H1 (cell line): Measurements from ENCODE around the gene TXNRD3. TPM values are rescaled to one million over a fixed set of nuclear protein-coding genes. Genes with fewer than 3 reads are reported as not detected.

Experiments used
- CTCF ChIA-PET: fragments of 300-600 bp; sonication (Branson Sonifier 250); formaldehyde crosslinking; loops from one replicate; lab custom pipeline; 2021; ENCODE audit not compliant: partially characterized antibody; lab: Charles Lee
- POLR2A ChIA-PET: fragments of 300-600 bp; sonication (Branson Sonifier 250); formaldehyde crosslinking; loops from one replicate; lab custom pipeline; 2021; ENCODE audit warnings: inconsistent platforms; ENCODE audit not compliant: partially characterized antibody; lab: Charles Lee
- DNase-seq, 2 experiments: peaks; one replicate each; pipeline versions ENCODE4 v3.0.0 to v3.0.0-alpha.2; 2010 to 2022; ENCODE audit warnings: low spot score in 2 of 2, low read depth in 1 of 2, mixed read lengths in 1 of 2
- FAIRE-seq: peaks from 2 replicates; lab custom pipeline; 2011; peaks lifted over from hg19 to GRCh38; lab: Jason Lieb, UNC
- H2AFZ ChIP-seq: 2 replicates; pipeline ENCODE4 v1.8.1; 2012; ENCODE audit warnings: low read length, inconsistent platforms
- H2AK5ac ChIP-seq: 2 replicates; pipeline ENCODE4 v1.6.1; 2013; ENCODE audit warnings: low read depth, low read length
- H2BK120ac ChIP-seq: replicated peaks from 2 replicates; pipeline ENCODE3; 2013; ENCODE audit warnings: low read depth, low read length, inconsistent platforms
- H2BK12ac ChIP-seq: 2 replicates; pipeline ENCODE4 v1.6.1; 2013; ENCODE audit warnings: low read depth, low read length
- H2BK15ac ChIP-seq: 2 replicates; pipeline ENCODE4 v1.6.1; 2013; ENCODE audit warnings: low read length
- H2BK20ac ChIP-seq: 2 replicates; pipeline ENCODE4 v1.6.1; 2013; ENCODE audit warnings: low read length
- H2BK5ac ChIP-seq: 2 replicates; pipeline ENCODE4 v1.6.1; 2013; ENCODE audit warnings: low read depth, low read length
- H3K14ac ChIP-seq: 2 replicates; pipeline ENCODE4 v1.6.1; 2013; ENCODE audit warnings: inconsistent platforms; ENCODE audit not compliant: insufficient read length
- H3K18ac ChIP-seq: 2 replicates; pipeline ENCODE4 v1.6.1; 2013; ENCODE audit warnings: low read length; ENCODE audit errors: extremely low read depth
- H3K23ac ChIP-seq: 2 replicates; pipeline ENCODE4 v1.6.1; 2013; ENCODE audit warnings: inconsistent platforms; ENCODE audit not compliant: insufficient read length
- H3K23me2 ChIP-seq: 2 replicates; pipeline ENCODE4 v1.6.1; 2013; ENCODE audit warnings: low read depth, low read length
- H3K27ac ChIP-seq: 2 replicates; pipeline ENCODE4 v1.6.1; 2011; ENCODE audit warnings: low read depth, low read length, inconsistent platforms
- H3K27me3 ChIP-seq, 4 experiments: replicated peaks in 1 of 4; 1 replicate in 1 of 4; 2 replicates in 3 of 4; pipeline versions ENCODE4 v1.6.1 to v1.8.1; 2011 to 2013; ENCODE audit warnings: low read length in 3 of 4, mild to moderate bottlenecking in 3 of 4, inconsistent platforms in 2 of 4, mixed read lengths in 2 of 4, moderate library complexity in 1 of 4; ENCODE audit not compliant: control insufficient read depth in 3 of 4, insufficient read depth in 3 of 4; ENCODE audit errors: extremely low read depth in 1 of 4
- H3K36me3 ChIP-seq, 4 experiments: 2 replicates each; pipeline versions ENCODE4 v1.6.1 to v1.8.1; 2011 to 2013; ENCODE audit warnings: mild to moderate bottlenecking in 4 of 4, low read length in 3 of 4, moderate library complexity in 2 of 4, control low read depth in 1 of 4, inconsistent platforms in 1 of 4; ENCODE audit not compliant: insufficient read depth in 4 of 4, control insufficient read depth in 2 of 4
- H3K4ac ChIP-seq: replicated peaks from 2 replicates; pipeline ENCODE3; 2013; ENCODE audit warnings: low read length, low read depth, mixed read lengths, inconsistent platforms; ENCODE audit not compliant: insufficient read length
- H3K4me1 ChIP-seq, 4 experiments: replicated peaks in 1 of 4; 1 replicate in 1 of 4; 2 replicates in 3 of 4; pipeline versions ENCODE4 v1.6.1 to v1.8.1; 2011 to 2013; ENCODE audit warnings: low read length in 3 of 4, inconsistent platforms in 2 of 4, mixed read lengths in 1 of 4; ENCODE audit not compliant: insufficient read depth in 4 of 4, control insufficient read depth in 3 of 4
- H3K4me2 ChIP-seq, 2 experiments: 2 replicates each; pipeline versions ENCODE4 v1.6.1 to v1.8.1; 2011 to 2013; ENCODE audit warnings: low read depth in 2 of 2, low read length in 2 of 2, control low read depth in 1 of 2, inconsistent platforms in 1 of 2, mild to moderate bottlenecking in 1 of 2; ENCODE audit not compliant: insufficient read depth in 1 of 2
- H3K4me3 ChIP-seq, 4 experiments: fragments of 200-600, 300-600 bp in 1 of 4; sonication (generic), shearing (Covaris generic), sonication (Bioruptor Twin) in 1 of 4; 2 replicates each; pipeline versions ENCODE4 v1.5.1 to v1.8.1; 2011 to 2016; ENCODE audit warnings: low read length in 4 of 4, low read depth in 3 of 4, control low read depth in 2 of 4, inconsistent platforms in 2 of 4, mild to moderate bottlenecking in 2 of 4, mixed read lengths in 1 of 4, moderate library complexity in 1 of 4; ENCODE audit not compliant: insufficient read depth in 2 of 4; ENCODE audit errors: extremely low read depth in 1 of 4
- H3K56ac ChIP-seq: replicated peaks from 2 replicates; pipeline ENCODE3; 2013; ENCODE audit warnings: low read depth, mild to moderate bottlenecking, mixed read lengths, low read length, inconsistent platforms; ENCODE audit not compliant: insufficient read length
- H3K79me1 ChIP-seq: 2 replicates; pipeline ENCODE4 v1.6.1; 2013; ENCODE audit warnings: low read depth, low read length, control low read depth
- H3K79me2 ChIP-seq, 2 experiments: 2 replicates each; pipeline versions ENCODE4 v1.6.1 to v1.8.1; 2012 to 2013; ENCODE audit warnings: low read length in 2 of 2, mild to moderate bottlenecking in 2 of 2, inconsistent platforms in 1 of 2; ENCODE audit not compliant: insufficient read depth in 2 of 2, control insufficient read depth in 1 of 2
- H3K9ac ChIP-seq, 4 experiments: replicated peaks in 1 of 4; 1 replicate in 1 of 4; 2 replicates in 3 of 4; pipeline versions ENCODE4 v1.6.1 to v1.8.1; 2011 to 2013; ENCODE audit warnings: low read depth in 3 of 4, low read length in 3 of 4, control low read depth in 2 of 4, mild to moderate bottlenecking in 2 of 4, moderate library complexity in 2 of 4, inconsistent platforms in 1 of 4; ENCODE audit errors: extremely low read depth in 1 of 4
- H3K9me3 ChIP-seq, 2 experiments: 2 replicates each; pipeline versions ENCODE4 v1.6.1 to v1.8.1; 2012 to 2013; ENCODE audit warnings: mild to moderate bottlenecking in 2 of 2, moderate library complexity in 2 of 2, control low read depth in 1 of 2, inconsistent platforms in 1 of 2, low read depth in 1 of 2, low read length in 1 of 2, mixed read lengths in 1 of 2; ENCODE audit not compliant: insufficient read depth in 2 of 2
- H4K20me1 ChIP-seq, 2 experiments: replicated peaks in 1 of 2; 2 replicates each; pipeline versions ENCODE3 to v1.8.1; 2011 to 2013; ENCODE audit warnings: inconsistent platforms in 2 of 2, low read length in 2 of 2, mild to moderate bottlenecking in 1 of 2; ENCODE audit not compliant: insufficient read depth in 2 of 2, control insufficient read depth in 1 of 2
- H4K5ac ChIP-seq: 2 replicates; pipeline ENCODE4 v1.6.1; 2013; ENCODE audit warnings: low read length, low read depth, mixed read lengths, inconsistent platforms; ENCODE audit not compliant: insufficient read length
- H4K8ac ChIP-seq: 2 replicates; pipeline ENCODE4 v1.8.0; 2013; ENCODE audit warnings: mild to moderate bottlenecking, moderate library complexity, low read length, inconsistent platforms; ENCODE audit not compliant: insufficient read depth; ENCODE audit errors: extremely low read depth
- H4K91ac ChIP-seq: replicated peaks from 2 replicates; pipeline ENCODE3; 2013; ENCODE audit warnings: low read length, mixed read lengths, inconsistent platforms; ENCODE audit not compliant: insufficient read length
- CBX5 ChIP-seq: fragments of 300-800, 300-1000 bp; sonication (generic); IDR thresholded peaks from 2 replicates; pipeline ENCODE4 v1.7.1; 2016; ENCODE audit warnings: antibody characterized with exemption, low read length, low read depth
- CREB1 ChIP-seq: IDR thresholded peaks from 2 replicates; pipeline ENCODE4 v1.6.1; 2012; ENCODE audit warnings: inconsistent platforms
- MAFK ChIP-seq: IDR thresholded peaks from 2 replicates; pipeline ENCODE4 v1.6.1; 2012; ENCODE audit warnings: low read depth, mild to moderate bottlenecking, improper control_type of control experiment, low read length
- TAF1 ChIP-seq: IDR thresholded peaks from 2 replicates; pipeline ENCODE4 v1.6.1; 2011; ENCODE audit warnings: mild to moderate bottlenecking, low read depth, low read length
- WGBS, 2 experiments: shearing (Covaris generic) in 1 of 2; methylation state at CpG; one replicate each; pipeline versions ENCODE4 v1.1.6 to v1.1.7; 2013 to 2015; ENCODE audit warnings: low lambda C conversion rate in 2 of 2, mixed read lengths in 2 of 2, inconsistent platforms in 1 of 2, low coverage in 1 of 2, missing lambda C conversion rate in 1 of 2; ENCODE audit not compliant: insufficient replicate concordance in 2 of 2, insufficient coverage in 1 of 2, insufficient read length in 1 of 2; ENCODE audit errors: extremely low coverage in 1 of 2, missing lambda C conversion rate in 1 of 2; 5-methylcytosine and 5-hydroxymethylcytosine counted together
- polyA plus RNA-seq, 7 experiments: library from polyadenylated mRNA; depleted of rRNA in 3 of 7; stranded (reverse) in 5 of 7; unstranded in 2 of 7; fragments of >200 nt in 5 of 7; fragments of 200-250 nt in 2 of 7; gene quantifications; 1 replicate in 5 of 7; 2 replicates in 1 of 7; 4 replicates in 1 of 7; pipeline versions ENCODE4 v1.2.1 to v1.2.3, GENCODE V29; 2011 to 2013; ENCODE audit warnings: missing spikeins in 2 of 7, mixed read lengths in 2 of 7
- total RNA-seq: library from RNA; stranded (reverse); fragmentation: NEBNext Ultra II Directional; extraction: Animal tissue kit (Norgen Biotek cat#: 25700); gene quantifications from 2 replicates; pipeline ENCODE4 v1.2.1, GENCODE V29; 2021
- TF ChIP-seq, protein P1 (sequence below): IDR thresholded peaks from 2 replicates; pipeline ENCODE4 v1.6.1; 2012; ENCODE audit warnings: low read length, inconsistent platforms
- TF ChIP-seq, protein P2 (sequence below): IDR thresholded peaks from 2 replicates; pipeline ENCODE4 v1.6.1; 2011; ENCODE audit warnings: low read length, improper control_type of control experiment

TXNRD3 gene
- total and polyA plus RNA-seq, 2 of the 8 experiments (the other 6 are each of a cell fraction or from before 2014, with no cell fraction given): 3.4 to 4.3 TPM

DNA sequence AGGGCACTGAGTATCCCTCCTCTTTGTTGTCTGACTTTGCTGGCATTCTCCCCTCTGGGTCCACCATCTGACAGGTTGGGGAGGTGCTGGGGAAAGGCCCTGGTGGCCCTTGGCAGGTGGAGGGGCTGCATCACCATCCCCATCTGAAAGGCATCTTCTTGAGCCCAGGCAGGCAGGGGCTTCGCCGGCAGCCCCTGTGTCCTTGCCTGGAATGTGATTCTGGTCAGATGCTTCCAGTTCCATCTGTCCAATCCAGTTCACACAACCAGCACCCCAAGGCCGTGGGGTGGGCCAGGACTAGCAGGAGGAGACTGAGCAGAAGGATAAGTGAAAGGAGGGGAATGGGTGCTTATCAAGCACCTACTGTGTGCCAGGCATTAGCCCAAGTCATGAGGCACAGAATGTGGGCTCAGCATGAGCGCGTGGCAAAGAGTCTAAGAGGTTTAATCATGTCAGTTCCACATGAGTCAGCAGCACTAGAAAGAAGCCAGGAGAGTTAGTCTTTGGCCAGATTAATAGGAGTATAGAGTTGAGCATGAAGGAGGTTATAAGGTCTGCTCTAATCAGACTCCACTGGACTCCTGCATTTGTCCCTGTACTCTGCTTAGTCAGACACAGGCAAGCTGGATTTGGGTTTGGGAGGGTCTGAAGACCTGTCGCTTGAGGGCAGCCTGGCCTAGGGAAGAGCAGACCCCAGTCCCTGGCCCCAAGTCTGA lies 10.5 kb upstream of the TXNRD3 start:
- Histone ChIP-seq H2AK5ac (no peak overlapping the region), H2BK12ac (no peak overlapping the region), H2BK120ac (no peak overlapping the region), H3K9me3 (no peaks in the 10 kb centered on the region), H3K14ac (no peak overlapping the region), H2AFZ (no peak overlapping the region; the same call in 1 of the 2 replicates), H3K79me1 (no peaks in the 10 kb centered on the region), H3K4me2 (no peak overlapping the region), H3K9ac (no peak overlapping the region), H3K56ac (no peak overlapping the region), H3K4me3 (no peak overlapping the region), H3K79me2 (no peaks in the 10 kb centered on the region), H4K91ac (no peak overlapping the region), H2BK5ac (no peak overlapping the region), H3K18ac (no peak overlapping the region), H4K20me1 (peaks cover 0 to 2% of the 10 kb centered on the region in 2 experiments), H3K27me3 (no peaks in the 10 kb centered on the region; a peak in 2 of 7 replicates), H2BK15ac (no peak overlapping the region), H4K8ac (no peak overlapping the region), H3K36me3 (no peaks in the 10 kb centered on the region), H3K27ac (no peak overlapping the region), H4K5ac (no peak overlapping the region), H3K4ac (no peak overlapping the region), H3K4me1 (no peaks in the 10 kb centered on the region; a peak in 2 of 7 replicates), H2BK20ac (no peak overlapping the region), H3K23ac (no peak overlapping the region), H3K23me2 (no peaks in the 10 kb centered on the region)
- DNase-seq (no peak), FAIRE-seq (no peak)
- WGBS, 2 experiments: 94% methylated on average over 6 of the region's 6 CpGs; no CpG with 5 or more reads in 1 of the 2 experiments
- CTCF ChIA-PET: interaction anchor here (0.7 to 2.1 kb wide), 8 partner anchors 8 to 695 kb away, joined by 3 to 6 read pairs (median 3); no protein-coding TSS in a partner anchor
- POLR2A ChIA-PET: no interaction called here
- TF ChIP-seq CBX5 (no peak), MAFK (no peak), TAF1 (no peak), CREB1 (no peak)
- TF ChIP-seq, protein P1, sequence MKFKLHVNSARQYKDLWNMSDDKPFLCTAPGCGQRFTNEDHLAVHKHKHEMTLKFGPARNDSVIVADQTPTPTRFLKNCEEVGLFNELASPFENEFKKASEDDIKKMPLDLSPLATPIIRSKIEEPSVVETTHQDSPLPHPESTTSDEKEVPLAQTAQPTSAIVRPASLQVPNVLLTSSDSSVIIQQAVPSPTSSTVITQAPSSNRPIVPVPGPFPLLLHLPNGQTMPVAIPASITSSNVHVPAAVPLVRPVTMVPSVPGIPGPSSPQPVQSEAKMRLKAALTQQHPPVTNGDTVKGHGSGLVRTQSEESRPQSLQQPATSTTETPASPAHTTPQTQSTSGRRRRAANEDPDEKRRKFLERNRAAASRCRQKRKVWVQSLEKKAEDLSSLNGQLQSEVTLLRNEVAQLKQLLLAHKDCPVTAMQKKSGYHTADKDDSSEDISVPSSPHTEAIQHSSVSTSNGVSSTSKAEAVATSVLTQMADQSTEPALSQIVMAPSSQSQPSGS: no peak
- TF ChIP-seq, protein P2, sequence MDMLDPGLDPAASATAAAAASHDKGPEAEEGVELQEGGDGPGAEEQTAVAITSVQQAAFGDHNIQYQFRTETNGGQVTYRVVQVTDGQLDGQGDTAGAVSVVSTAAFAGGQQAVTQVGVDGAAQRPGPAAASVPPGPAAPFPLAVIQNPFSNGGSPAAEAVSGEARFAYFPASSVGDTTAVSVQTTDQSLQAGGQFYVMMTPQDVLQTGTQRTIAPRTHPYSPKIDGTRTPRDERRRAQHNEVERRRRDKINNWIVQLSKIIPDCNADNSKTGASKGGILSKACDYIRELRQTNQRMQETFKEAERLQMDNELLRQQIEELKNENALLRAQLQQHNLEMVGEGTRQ: no peak
